ENCODE results near the gene E2F4.

E2F4 gene

GRCh38 chr16:67245674-67246080 lies 53.7 kb downstream of the E2F4 start:
- Mint-ChIP-seq H3K27ac (peak overlapping the region; percentile 94), H3K36me3 (ENCODE audit: low read depth) (peaks cover 4% of the 10 kb centered on the region), H3K4me1 (ENCODE audit: low read depth) (peaks cover 50% of the 10 kb centered on the region), H3K9me3 (no peaks in the 10 kb centered on the region), H3K4me3 (peak overlapping the region; percentile 82), H3K27me3 (ENCODE audit: low read depth) (peaks cover 24% of the 10 kb centered on the region)

- Mint-ChIP-seq H3K27me3 (ENCODE audit: low read depth) (peaks cover 25% of the 10 kb centered on the region), H3K27ac (no peak overlapping the region), H3K36me3 (ENCODE audit: low read depth) (peaks cover 4% of the 10 kb centered on the region)
These were observed 54.3 kb downstream of the E2F4 start for GRCh38 chr16:67246081-67246755.

GRCh38 chr16:67246756-67247191 lies 54.8 kb downstream of the E2F4 start:
- peaks cover 25% of the 10 kb centered on the region for H3K27me3 Mint-ChIP-seq (ENCODE audit: low read depth)
- no peaks in the 10 kb centered on the region for H3K9me3 Mint-ChIP-seq
- H3K4me1 Mint-ChIP-seq (ENCODE audit: low read depth), result peaks cover 44% of the 10 kb centered on the region
- peak overlapping the region; percentile 87 for H3K4me3 Mint-ChIP-seq
- peak overlapping the region; percentile 86 for H3K27ac Mint-ChIP-seq
- H3K36me3 Mint-ChIP-seq (ENCODE audit: low read depth), result peaks cover 4% of the 10 kb centered on the region

More at GRCh38 chr16:67246081-67246755, 54.3 kb downstream of the E2F4 start:
- peak overlapping the region; percentile 87 for H3K4me3 Mint-ChIP-seq
- H3K9me3 Mint-ChIP-seq, result no peaks in the 10 kb centered on the region
- peaks cover 49% of the 10 kb centered on the region for H3K4me1 Mint-ChIP-seq (ENCODE audit: low read depth)

- H3K27me3 Mint-ChIP-seq (ENCODE audit: low read depth), result peaks cover 25% of the 10 kb centered on the region
- H3K9me3 Mint-ChIP-seq, result no peaks in the 10 kb centered on the region
- peaks cover 43% of the 10 kb centered on the region for H3K4me1 Mint-ChIP-seq (ENCODE audit: low read depth)
- H3K4me3 Mint-ChIP-seq, result peak within 1 kb of the TSS; percentile 87
- peak within 1 kb of the TSS; percentile 86 for H3K27ac Mint-ChIP-seq
- peaks cover 4% of the 10 kb centered on the region for H3K36me3 Mint-ChIP-seq (ENCODE audit: low read depth)
These were observed 55.5 kb downstream of the E2F4 start, which contains the start of gene FHOD1 for GRCh38 chr16:67247192-67248072. FHOD1 (minus strand) TSS chr16:67247481; CDS start chr16:67247410, 71 bp downstream.

- Mint-ChIP-seq H3K27ac (peak overlapping the region; percentile 86), H3K4me1 (ENCODE audit: low read depth) (peaks cover 41% of the 10 kb centered on the region), H3K9me3 (no peaks in the 10 kb centered on the region), H3K36me3 (ENCODE audit: low read depth) (peaks cover 4% of the 10 kb centered on the region), H3K27me3 (ENCODE audit: low read depth) (peaks cover 25% of the 10 kb centered on the region), H3K4me3 (peak overlapping the region; percentile 87)
These were observed 56.1 kb downstream of the E2F4 start for GRCh38 chr16:67248073-67248400.
